ENCODE data around the gene CAMK1G. TPM values are rescaled to one million over a fixed set of nuclear protein-coding genes. Genes with fewer than 3 reads are reported as not detected.

The CAMK1G gene
- total and polyA plus RNA-seq, 2 experiments from 2014 or later = 0.32 to 0.76 TPM

- Mint-ChIP-seq H3K36me3 (ENCODE audit: low read depth) (no peaks in the 10 kb centered on the region), H3K27me3 (ENCODE audit: insufficient read depth, low read depth, poor library complexity) (peaks cover 2% of the 10 kb centered on the region), H3K27ac (no peak overlapping the region), H3K4me3 (no peak overlapping the region), H3K4me1 (no peaks in the 10 kb centered on the region), H3K9me3 (no peaks in the 10 kb centered on the region; the same call in 2 of the 3 replicates)
- Histone ChIP-seq H3K79me2 (replicated peaks; ENCODE audit: insufficient read depth) (no peaks in the 10 kb centered on the region), H3F3A (replicated peaks; ENCODE audit: low read depth) (no peaks in the 10 kb centered on the region), H3K27me3 (ENCODE audit: insufficient read depth) (no peaks in the 10 kb centered on the region), H3K9me2 (ENCODE audit: insufficient read depth) (no peaks in the 10 kb centered on the region), H3K36me3 (ENCODE audit: insufficient read depth) (no peaks in the 10 kb centered on the region), H4K20me1 (replicated peaks; ENCODE audit: insufficient read depth) (no peaks in the 10 kb centered on the region), H3K4me2 (no peak overlapping the region), H2AFZ (no peak overlapping the region), H3K4me3 (no peak overlapping the region), H3K4me1 (ENCODE audit: insufficient read depth) (no peaks in the 10 kb centered on the region), H3K27ac (ENCODE audit: low read depth) (no peak overlapping the region)
- no peak for DNase-seq (ENCODE audit: low spot score)
- no peak for ATAC-seq
- no peak for TF ChIP-seq POLR2AphosphoS5 (IDR thresholded peaks at IDR 0.05; ENCODE audit: low read depth)
- no peak for TF ChIP-seq ZNF462 (CRISPR knock-in tag; IDR thresholded peaks at IDR 0.05)
- no peak for TF ChIP-seq JUNB (IDR thresholded peaks at IDR 0.05; ENCODE audit: unreplicated experiment)
- TF ChIP-seq ZNF114 (CRISPR knock-in tag; IDR thresholded peaks at IDR 0.05) = no peak
- no peak for TF ChIP-seq STAT1 (IDR thresholded peaks at IDR 0.05; ENCODE audit: unreplicated experiment)
- no peak for TF ChIP-seq ETS1 (IDR thresholded peaks at IDR 0.05)
- no peak for TF ChIP-seq EZH2phosphoT487 (IDR thresholded peaks at IDR 0.05; ENCODE audit: unreplicated experiment)
- no peak for TF ChIP-seq CTCF (conservative IDR thresholded peaks at IDR 0.05; ENCODE audit: low read depth in 2 of 2)
- TF ChIP-seq EZH2 (IDR thresholded peaks at IDR 0.05; ENCODE audit: low read depth, unreplicated experiment) = no peak
- no peak for TF ChIP-seq ZNF331 (CRISPR knock-in tag; IDR thresholded peaks at IDR 0.05; ENCODE audit: low read depth)
- TF ChIP-seq NANOG (IDR thresholded peaks at IDR 0.05; ENCODE audit: borderline replicate concordance) = no peak
- no peak for TF ChIP-seq CREB1 (CRISPR knock-in tag; IDR thresholded peaks at IDR 0.05; ENCODE audit: low read depth)
- TF ChIP-seq REST (IDR thresholded peaks at IDR 0.05; ENCODE audit: unreplicated experiment) = no peak
Measured at GRCh38 chr1:209603877-209604276, 20.4 kb downstream of the CAMK1G start.
